HG03469 (cell line): ENCODE measurements around the gene AASDHPPT.
A peak's percentile ranks its signal among the peaks of the same experiment; 100 is the strongest.

Experiments used
- ATAC-seq: cut with Tn5 transposase; IDR thresholded peaks from one replicate; pipeline ENCODE4 v1.9.1; 2021; ENCODE audit warnings: mild to moderate bottlenecking, moderate library complexity, moderate number of reproducible peaks; ENCODE audit not compliant: unreplicated experiment

Gene AASDHPPT

GRCh38 chr11:106082096-106082495 lies 4.6 kb downstream of the AASDHPPT start:
- no peak for ATAC-seq

- no peak for ATAC-seq
Observed at GRCh38 chr11:106086135-106086534, 8.7 kb downstream of the AASDHPPT start.

GRCh38 chr11:106086850-106087249 lies 9.4 kb downstream of the AASDHPPT start:
- no peak for ATAC-seq

- peak; percentile 25 for ATAC-seq
Observed at GRCh38 chr11:106087815-106088435, 10.5 kb downstream of the AASDHPPT start.

- no peak for ATAC-seq
Observed at GRCh38 chr11:106088896-106089295, 11.4 kb downstream of the AASDHPPT start.

- ATAC-seq: peak; percentile 97
Observed at GRCh38 chr11:106091480-106092123, 14.1 kb downstream of the AASDHPPT start.

GRCh38 chr11:106092446-106092845 lies 15.0 kb downstream of the AASDHPPT start:
- ATAC-seq: no peak

GRCh38 chr11:106098893-106099553 lies 21.6 kb downstream of the AASDHPPT start:
- no peak for ATAC-seq

GRCh38 chr11:106101370-106101769 lies 23.9 kb downstream of the AASDHPPT start:
- no peak for ATAC-seq

- no peak for ATAC-seq
Observed at GRCh38 chr11:106101819-106102218, 24.4 kb downstream of the AASDHPPT start.

- ATAC-seq: no peak
Observed at GRCh38 chr11:106105986-106106385, 28.5 kb downstream of the AASDHPPT start.

GRCh38 chr11:106121570-106122320 lies 44.3 kb downstream of the AASDHPPT start:
- ATAC-seq: no peak

- no peak for ATAC-seq
Observed at GRCh38 chr11:106127604-106128003, 50.1 kb downstream of the AASDHPPT start.

- no peak for ATAC-seq
Observed at GRCh38 chr11:106128740-106129139, 51.3 kb downstream of the AASDHPPT start.

GRCh38 chr11:106131998-106132397 lies 54.5 kb downstream of the AASDHPPT start:
- ATAC-seq: no peak

GRCh38 chr11:106132582-106133354 lies 55.3 kb downstream of the AASDHPPT start:
- ATAC-seq: no peak

GRCh38 chr11:106133529-106133928 lies 56.1 kb downstream of the AASDHPPT start:
- no peak for ATAC-seq

- no peak for ATAC-seq
Observed at GRCh38 chr11:106137061-106137460, 59.6 kb downstream of the AASDHPPT start.

GRCh38 chr11:106137758-106138157 lies 60.3 kb downstream of the AASDHPPT start:
- ATAC-seq: no peak
